GM19240 (cell line): ENCODE data around the gene DLG2.
"Not testable (repeated sequence)": the region's sequence is repeated elsewhere in the genome, so short reads cannot be mapped to it uniquely, and the experiment has no call there.

Experiments
- DNase-seq: peaks from one replicate; pipeline ENCODE4 v3.0.0; 2011; ENCODE audit warnings: low spot score; ENCODE audit not compliant: insufficient read length

The DLG2 gene

DNA sequence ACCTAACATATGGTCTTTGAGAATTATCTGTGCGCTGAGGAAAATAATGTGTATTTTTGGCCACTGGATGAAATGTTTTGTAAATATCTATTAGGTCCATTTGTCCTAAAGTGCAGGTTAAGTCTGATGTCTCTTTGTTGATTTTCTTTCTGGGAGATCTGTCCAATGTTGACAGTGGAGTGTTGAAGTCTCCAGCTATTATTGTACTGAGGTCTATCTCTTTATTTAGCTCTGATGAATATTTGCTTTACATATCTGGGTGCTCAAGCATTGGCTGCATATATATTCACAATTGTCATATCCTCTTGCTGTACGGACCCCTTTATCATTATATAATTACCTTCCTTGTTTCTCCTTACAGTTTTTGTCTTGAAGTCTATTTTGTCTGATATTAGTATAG lies 833.8 kb downstream of the DLG2 start:
- no peak for DNase-seq

DNA sequence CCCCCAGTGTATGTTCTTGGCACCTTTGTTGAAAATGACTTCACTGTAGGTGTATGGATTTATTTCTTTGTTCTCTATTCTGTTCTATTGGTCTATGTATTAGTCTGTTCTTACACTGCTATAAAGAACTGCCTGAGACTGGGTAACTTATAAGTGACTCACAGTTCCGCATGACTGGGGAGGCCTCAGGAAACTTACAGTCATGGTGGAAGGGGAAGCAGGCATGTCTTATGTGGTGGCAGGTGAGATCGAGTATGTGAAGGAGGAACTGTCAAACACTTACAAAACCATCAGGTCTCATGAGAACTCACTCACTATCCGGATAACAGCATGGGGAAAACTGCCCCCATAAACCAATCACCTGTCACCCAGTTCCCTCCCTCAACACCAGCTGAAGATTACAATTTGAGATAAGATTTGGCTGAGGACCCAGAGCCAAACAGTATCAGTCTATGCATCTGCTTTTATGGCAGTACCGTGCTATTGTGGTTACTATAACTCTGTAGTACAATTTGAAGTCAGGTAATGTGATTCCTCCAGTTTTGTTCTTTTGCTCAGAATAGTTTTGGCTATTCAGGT lies 836.2 kb downstream of the DLG2 start:
- DNase-seq: no peak

DNA sequence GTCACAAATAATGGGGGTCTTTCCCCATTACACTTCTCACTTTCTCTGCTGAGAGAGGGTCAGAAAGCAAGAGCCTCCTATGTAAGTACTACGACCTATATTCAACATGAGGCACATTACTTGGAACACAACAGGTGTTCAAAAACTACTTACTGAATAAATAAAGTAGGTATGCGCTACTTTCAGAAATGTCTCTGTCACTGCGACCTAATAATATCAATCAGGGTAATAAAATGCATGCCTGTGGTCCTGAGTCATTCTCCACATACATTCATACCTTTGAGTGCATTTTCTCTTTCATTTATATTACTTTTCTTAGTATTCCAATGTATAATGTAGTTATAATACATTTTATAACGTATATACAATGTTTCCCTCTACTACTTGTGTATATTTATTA lies 838.9 kb downstream of the DLG2 start:
- DNase-seq: no peak

DNA sequence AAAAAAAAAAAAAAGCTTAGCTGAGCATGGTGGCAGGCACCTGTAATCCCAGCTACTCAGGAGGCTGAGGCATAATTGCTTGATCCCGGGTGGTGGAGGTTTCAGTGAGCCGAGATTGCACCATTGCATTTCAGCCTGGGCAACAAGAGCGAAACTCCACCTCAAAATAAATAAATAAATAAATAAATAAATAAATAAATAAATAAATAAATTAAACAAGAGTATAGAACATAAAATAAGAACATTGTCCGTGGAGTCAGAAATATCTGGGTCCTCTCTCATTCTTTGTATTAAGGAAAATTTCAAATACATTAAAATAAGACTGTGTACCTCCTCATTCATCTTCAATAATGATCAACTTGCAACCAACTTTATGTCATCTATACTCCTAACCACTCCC lies 843.0 kb downstream of the DLG2 start:
- DNase-seq: not testable (repeated sequence)

DNA sequence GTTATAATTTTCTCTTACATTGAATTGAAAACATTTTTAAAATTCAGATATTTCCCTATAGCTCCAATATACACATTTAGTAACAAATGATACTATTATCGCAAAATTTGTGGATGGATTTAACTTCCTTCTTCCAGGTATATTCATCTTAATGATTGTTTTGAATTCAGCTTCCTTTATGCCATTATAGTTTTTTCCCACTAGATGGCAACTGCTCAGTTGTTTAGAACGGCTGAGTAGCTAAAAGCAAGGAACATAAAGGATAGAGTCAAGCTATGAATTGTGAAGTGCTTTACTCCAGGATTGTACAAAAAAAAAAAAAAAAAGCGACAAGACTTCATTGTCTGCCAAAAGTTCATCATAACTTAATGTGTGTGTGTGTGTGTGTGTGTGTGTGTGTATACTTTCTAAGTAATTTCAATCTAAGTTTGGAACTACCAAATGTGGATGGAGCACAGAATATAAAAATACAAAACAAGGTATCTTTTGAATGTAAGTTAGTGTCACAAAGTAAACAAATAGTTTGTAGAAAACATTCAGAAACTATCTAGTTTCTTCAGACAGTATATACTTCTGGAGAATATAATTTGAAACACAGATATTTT lies 846.4 kb downstream of the DLG2 start:
- DNase-seq: no peak

DNA sequence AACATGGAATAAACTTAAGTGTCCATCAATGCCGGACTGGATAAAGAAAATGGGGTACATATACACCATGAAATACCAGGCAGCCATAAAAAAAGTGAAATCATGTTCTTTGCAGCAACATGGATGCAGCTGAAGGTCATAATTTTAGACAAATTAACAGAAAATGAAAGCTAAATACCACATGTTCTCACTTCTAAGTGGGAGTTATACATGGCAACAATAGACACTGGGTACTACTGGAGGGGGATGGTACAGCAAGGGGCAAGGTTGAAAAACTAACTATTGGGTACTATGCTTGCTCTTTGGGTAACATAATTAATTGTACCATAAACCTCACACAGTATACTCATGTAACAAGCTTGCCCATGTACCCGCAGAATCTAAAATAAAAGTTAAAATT lies 851.6 kb downstream of the DLG2 start:
- DNase-seq: no peak

DNA sequence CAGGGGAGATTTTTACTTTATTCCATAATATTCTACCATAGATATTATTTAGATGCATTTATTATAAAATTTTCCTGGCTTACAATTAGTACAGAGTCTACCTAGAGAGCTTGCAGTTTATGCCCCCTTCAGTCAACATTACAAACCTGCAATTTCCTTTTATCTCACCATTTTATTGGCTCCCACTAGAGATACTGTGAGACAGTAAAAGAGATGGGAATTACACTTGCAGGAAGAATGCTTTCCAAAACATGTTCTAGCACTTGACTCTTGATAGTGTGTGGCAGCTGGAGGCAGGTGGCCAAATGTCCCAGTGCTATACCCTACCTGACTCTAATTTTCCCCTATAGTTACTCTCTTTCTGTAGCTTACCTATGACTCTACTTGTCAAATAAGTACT lies 863.2 kb downstream of the DLG2 start:
- DNase-seq: no peak

DNA sequence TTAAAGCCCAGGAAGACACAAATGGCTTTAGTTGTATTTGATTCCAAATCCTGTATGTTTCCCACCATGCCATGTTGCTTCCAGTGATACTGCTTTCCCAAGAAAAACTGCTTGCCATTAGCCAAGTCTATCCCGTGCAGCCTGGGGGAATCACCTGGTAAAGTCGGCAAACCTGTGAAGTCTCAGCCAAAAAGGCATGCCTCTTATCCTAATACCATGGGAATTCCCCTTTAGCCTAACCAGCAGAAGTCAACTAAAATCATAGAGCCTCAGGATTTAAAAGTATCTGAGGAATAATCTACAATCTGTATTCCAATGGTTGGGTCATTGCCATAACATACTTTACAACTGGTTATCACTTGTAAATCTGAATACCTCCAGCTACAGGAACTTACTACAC lies 869.4 kb downstream of the DLG2 start:
- no peak for DNase-seq

DNA sequence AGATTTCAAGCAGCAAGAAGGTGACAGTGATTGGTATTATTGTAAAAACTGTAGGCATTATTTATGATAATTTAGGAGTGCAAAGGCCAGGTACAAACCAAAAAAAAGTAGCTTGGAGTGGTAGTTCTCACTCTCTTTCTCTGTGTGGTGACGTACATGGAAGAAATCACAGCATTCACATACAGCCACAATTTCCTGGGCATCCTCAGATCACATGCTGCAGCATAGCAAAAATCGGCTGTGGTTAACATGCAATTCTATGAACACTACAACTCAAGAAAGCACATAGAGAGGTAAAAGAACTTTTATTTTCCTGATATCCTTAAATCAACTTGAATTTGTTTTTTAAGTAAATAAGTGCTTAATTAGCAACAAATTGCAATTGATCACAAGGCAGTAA lies 875.8 kb downstream of the DLG2 start:
- DNase-seq: no peak

DNA sequence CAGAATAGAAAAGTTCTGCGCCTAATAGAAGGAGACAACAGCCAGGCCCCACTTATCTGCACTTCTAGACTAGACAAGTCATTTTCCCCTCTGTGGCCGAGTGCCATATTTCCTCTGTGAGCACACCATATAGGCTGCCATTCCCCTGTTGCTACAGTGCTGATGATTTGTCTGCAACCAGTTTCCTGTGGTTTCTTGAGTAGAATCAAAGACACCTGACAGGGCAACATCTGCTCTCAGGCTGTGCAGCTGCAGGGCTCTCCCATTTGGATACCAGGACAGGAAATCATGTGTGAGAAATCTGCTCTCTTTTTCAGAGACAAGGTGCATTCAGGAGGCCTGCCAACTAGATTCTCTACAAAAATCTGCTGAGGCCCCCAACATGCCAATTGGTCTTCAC lies 879.3 kb downstream of the DLG2 start:
- no peak for DNase-seq

DNA sequence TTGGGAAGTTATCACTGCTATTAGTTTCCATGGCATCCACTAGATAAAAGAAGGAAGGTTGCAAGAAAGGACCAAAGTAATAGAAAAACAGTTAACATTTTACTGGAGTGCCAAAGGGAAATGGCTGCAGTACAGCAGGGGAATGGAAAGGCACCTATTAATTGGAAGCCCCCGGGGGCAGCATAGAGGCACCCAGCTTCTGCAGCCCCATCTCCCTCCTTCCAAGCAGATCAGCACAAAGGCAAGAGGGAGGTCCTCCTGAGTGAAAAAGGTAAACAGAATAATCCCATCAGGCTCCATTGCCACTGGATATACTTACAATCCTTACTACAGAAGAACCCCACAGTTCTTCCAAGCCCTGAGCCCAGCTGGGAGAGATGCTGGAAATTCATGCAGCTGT lies 887.1 kb downstream of the DLG2 start:
- no peak for DNase-seq

DNA sequence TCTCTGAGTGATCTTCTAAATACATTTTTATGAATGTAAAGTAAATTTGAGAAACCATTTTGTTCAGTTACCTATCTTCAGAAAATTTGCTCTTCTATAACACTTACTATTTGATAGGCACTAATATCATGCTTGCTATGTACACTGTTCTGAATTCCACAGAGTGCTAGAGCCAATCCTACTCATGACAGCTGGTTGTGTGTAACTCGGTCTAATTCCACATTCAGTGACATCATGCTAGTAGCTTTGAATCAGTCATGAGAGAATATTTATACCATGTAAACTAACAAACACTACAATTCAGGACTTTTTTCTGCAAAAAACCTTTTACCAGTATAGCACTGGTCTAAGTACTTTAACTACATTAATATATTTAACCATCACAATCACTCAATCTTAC lies 902.9 kb downstream of the DLG2 start:
- no peak for DNase-seq

DNA sequence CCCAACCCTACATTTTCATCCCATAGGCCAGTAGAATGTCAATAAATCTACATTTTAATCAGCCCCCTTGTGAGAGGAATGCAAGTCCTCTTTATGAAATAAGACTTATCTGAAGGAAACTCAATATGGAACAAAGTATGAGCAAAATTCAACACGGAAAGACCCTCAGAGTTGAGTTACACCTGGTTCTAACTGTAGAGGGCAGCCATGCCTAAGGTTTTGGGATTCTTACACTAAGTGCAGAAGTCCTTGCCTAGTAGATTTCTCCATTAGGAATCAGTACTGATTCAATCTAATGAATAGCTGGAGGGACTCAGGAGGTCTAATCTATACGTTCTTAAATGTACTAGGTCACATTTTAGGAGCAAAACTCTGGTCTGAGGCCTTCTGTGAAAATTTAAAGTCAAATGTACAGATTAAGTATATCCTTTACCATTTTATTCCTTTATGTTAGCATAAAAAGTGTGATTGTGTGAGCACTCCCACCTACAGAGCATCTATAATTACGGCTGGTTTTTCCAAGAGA lies 904.5 kb downstream of the DLG2 start:
- no peak for DNase-seq

DNA sequence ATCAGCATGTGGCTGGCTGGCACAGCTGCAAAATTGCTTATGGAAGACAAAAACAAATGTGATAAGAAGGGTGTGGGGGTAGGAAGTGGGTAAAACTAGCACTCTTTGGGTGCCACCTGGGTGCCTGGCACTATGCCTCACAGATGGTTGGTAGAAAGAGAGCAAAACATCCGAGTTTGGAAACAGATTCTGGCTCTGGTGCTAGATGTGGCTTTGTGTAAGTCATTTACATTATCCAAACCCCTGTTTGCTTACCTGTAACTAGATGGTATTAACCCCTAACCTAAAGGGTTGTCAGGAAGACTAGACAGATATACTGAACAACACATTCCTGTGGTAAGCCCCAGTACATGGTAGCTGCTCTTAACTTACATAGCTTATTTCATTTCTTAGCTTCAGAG lies 905.6 kb downstream of the DLG2 start:
- DNase-seq: no peak

DNA sequence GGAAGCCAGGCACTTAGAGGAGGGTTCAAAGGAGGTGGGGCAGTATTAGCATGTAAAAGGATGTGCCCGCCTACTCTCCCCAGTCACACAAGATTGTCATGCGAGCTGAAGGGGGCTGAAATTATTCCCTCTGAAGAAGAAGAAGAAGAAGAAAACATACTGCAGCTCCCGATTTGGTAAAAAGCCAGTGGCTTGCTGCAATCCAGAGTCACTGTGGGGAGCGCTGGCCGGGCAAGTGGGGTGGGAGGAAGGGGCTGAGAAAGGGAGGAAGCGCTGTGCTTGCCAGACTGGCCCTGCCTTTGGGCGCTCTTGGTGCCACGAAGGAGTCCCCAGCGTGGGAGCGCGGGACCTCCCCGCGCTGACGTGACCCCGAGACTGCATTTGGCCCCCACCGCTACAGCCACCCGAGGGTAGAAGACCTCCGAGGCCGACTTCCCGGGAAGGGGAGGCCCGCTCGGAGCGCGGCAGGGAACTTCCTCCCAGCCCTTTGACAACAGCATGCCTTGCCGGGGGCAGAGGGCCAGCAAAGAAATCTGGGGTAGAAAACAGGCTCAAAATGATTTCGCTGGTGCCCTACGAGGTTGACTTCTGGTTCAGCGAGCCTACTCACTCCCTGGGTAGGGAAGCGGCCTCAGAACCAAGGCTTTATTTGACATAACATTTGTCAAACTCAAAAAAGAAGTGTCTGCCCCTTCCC lies 906.3 kb downstream of the DLG2 start:
- no peak for DNase-seq

DNA sequence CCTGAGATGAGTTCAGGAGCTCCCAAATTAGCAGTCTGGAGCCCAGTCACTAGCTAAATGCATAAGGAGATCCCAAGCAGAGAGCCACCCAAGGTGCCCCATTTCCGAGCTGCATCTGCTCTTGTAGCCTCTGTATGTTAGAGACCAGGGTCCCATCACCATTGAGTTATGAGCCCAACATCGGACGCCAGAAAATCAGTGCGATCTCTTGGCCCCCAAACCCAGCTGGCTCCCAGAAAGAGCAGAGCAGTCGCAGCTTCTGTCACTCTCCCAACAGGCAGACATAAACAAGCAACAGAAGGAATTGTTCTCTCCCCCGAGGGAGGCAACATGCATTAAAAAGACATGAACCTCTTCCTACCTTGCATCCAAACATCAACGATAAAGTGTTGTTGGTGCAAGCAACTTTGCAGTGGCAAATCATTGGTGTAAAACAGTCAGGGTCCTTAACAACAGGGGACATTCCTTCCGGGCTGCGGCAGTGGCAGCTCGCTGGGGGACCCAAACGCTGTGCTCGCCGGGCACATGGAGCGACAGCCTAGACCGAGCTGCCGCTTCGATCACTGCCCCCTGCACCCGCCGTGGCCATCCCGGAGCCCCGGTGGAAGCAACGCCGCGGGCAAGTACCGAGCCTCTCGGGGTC lies 907.1 kb downstream of the DLG2 start:
- no peak for DNase-seq

DNA sequence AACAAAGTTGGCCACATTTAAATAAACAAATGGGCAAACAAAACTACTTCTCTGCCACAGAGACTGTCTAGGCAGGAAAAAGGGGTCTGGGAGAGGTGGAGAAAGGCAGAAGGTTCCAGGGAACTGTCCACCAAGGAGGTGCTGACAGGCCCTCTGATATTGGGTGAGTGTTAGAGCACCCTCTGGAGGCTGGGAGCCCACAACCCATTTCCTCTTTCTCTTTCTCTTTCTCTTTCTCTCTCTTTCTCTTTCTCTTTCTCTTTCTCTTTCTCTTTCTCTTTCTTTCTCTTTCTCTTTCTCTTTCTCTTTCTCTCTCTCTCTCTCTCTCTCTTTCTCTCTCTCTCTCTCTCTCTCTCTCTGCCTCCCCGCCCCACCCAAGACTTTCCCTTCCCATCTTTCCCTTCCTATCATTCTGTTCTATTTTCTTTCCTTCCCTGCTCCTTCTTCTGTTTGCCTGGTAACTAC lies 912.8 kb downstream of the DLG2 start:
- DNase-seq: peak; percentile 10

DNA sequence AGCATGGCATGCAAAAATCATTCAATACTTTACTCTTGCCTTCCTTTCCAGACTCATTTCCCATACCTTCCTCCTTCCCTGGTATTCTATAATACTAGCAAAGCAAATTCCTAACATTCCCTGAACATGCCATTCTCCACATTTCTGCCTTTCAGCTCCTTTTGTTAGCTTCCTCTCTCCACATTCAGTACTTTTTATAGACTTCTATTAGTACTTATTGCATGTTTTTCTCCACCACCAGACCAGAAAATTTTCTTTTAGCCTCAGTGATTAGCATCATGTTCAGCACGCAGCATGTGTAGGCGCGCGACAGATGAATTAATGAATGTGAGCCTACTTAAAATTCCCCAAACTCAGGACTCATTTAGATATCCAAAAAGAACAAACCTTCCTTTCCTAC lies 935.3 kb downstream of the DLG2 start:
- DNase-seq: no peak

DNA sequence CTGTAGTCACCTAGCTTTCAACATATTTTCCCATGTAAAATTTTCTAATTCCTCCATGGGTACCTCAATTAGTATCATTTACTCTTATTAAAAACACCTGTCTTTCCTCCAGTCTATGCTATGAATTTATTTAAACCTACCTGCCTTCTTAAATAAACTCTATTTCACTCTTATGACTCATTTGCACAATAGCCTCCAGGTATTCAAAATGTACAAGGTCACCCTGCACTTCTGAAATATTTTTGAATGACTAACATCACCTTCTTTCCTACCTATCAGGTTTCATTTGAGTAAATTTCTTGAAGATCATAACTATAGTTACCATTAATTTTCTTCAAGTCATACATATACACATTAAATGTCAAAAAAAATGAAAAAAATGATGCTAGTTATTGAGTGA lies 939.7 kb downstream of the DLG2 start:
- no peak for DNase-seq

DNA sequence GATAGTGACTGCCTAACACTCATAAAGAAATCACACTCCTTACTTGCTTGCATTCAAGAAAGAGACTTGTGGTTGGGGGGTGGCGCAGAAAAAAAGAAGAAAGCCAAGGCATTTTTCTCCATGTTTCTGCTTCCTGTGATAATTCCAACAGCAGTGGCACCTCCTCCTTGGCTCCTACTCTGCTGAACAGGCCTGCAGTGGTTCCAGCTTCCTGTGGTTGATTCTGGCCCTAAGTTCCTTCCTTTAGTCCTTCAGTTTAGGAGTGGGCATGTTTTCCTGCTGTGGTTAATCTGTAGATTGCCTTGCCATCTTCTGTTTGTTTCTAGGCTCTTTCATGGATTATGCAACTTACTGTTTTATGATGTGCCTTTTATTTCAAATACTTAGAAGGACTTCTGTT lies 940.4 kb downstream of the DLG2 start:
- no peak for DNase-seq

DNA sequence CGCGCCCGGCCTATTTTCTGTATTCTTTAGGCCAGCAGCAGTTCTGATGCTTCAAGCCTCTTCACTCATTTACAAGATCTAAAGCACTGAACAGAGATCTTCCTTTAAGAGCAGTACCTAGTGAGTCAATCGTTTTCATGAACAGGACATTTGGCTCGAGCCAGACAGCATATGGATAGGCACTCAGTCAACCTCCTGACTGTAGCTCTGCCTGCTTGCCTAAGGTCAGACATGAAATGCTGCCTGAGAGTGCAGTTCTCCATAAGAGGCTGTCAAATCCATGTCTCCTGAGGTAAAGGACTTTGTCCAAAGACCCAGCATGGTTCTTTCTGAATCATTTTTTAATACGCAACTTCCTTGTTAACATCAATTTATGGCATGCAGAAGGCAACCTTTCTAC lies 941.2 kb downstream of the DLG2 start:
- DNase-seq: no peak

DNA sequence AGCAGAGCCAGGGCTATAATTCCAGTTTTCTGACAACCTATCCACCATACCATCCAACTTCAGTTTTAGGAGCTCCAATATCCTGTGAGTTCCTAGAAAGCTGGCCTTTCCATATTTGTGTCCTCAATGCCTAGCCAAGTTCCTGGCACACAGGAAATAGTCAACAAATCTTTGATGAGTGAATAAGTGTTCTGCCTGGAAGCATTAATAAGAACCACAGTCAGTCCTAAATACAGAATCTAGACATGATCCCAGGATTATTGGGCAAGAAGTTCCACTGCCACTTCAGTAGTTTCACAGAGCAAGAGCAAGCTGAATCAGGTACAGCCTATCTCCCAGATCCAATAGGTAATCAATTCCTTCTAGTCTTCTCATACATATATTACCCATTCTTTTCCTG lies 942.0 kb downstream of the DLG2 start:
- no peak for DNase-seq
